Left kidney (tissue), 8 donors: ENCODE measurements around the gene PROX1. TPM values are rescaled to one million over a fixed set of nuclear protein-coding genes. Genes with fewer than 3 reads are reported as not detected.

Experiments
- DNase-seq: peaks from one replicate; pipeline ENCODE4 v3.0.0-alpha.2; 2013
- long read RNA-seq, 8 donors: transcript quantifications; one replicate each; lab custom pipeline, GENCODE V29; 2026
- polyA plus RNA-seq: library from polyadenylated mRNA; unstranded; fragments of 120-200 nt; gene quantifications from one replicate; pipeline ENCODE4 v1.2.1, GENCODE V29; 2013; ENCODE audit not compliant: insufficient read length

The PROX1 gene
- polyA plus RNA-seq: 8.5 TPM
- long read RNA-seq, donor 1: 0 reads
- long read RNA-seq, donor 2: 0 reads
- long read RNA-seq, donor 3: 0 reads
- long read RNA-seq, donor 4: 0 reads
- long read RNA-seq, donor 5: 0 reads
- long read RNA-seq, donor 6: 0 reads
- long read RNA-seq, donor 7: 0 reads
- long read RNA-seq, donor 8: 0 reads

- DNase-seq: peak; percentile 89
Observed at GRCh38 chr1:213987927-213988506, at the start of gene PROX1. Gene PROX1 (plus strand): TSS chr1:213987973. CDS start chr1:213996536, 8,563 bp downstream.

GRCh38 chr1:213938776-213939175 lies 49.0 kb upstream of the PROX1 start:
- no peak for DNase-seq

GRCh38 chr1:213939888-213940287 lies 47.9 kb upstream of the PROX1 start:
- DNase-seq: no peak

- no peak for DNase-seq
Observed at GRCh38 chr1:213940947-213941346, 46.8 kb upstream of the PROX1 start.

- DNase-seq: no peak
Observed at GRCh38 chr1:213942061-213942460, 45.7 kb upstream of the PROX1 start.

- no peak for DNase-seq
Observed at GRCh38 chr1:213947200-213947801, 40.5 kb upstream of the PROX1 start.

GRCh38 chr1:213951876-213952275 lies 35.9 kb upstream of the PROX1 start:
- no peak for DNase-seq

- no peak for DNase-seq
Observed at GRCh38 chr1:213953806-213954205, 34.0 kb upstream of the PROX1 start.

- DNase-seq: no peak
Observed at GRCh38 chr1:213956295-213956770, 31.4 kb upstream of the PROX1 start.

GRCh38 chr1:213958346-213958745 lies 29.4 kb upstream of the PROX1 start:
- no peak for DNase-seq

GRCh38 chr1:213960963-213961362 lies 26.8 kb upstream of the PROX1 start:
- DNase-seq: no peak

- no peak for DNase-seq
Observed at GRCh38 chr1:213962508-213962907, 25.3 kb upstream of the PROX1 start.

- DNase-seq: no peak
Observed at GRCh38 chr1:213966122-213966521, 21.7 kb upstream of the PROX1 start.

GRCh38 chr1:213968146-213968825 lies 19.5 kb upstream of the PROX1 start:
- DNase-seq: no peak

GRCh38 chr1:213969958-213970555 lies 17.7 kb upstream of the PROX1 start:
- DNase-seq: no peak

GRCh38 chr1:213972141-213972540 lies 15.6 kb upstream of the PROX1 start:
- DNase-seq: no peak

GRCh38 chr1:213973129-213973528 lies 14.6 kb upstream of the PROX1 start:
- no peak for DNase-seq

- no peak for DNase-seq
Observed at GRCh38 chr1:213976665-213977485, 10.9 kb upstream of the PROX1 start.

GRCh38 chr1:213977486-213977842 lies 10.3 kb upstream of the PROX1 start:
- DNase-seq: no peak

- DNase-seq: no peak
Observed at GRCh38 chr1:213977909-213978308, 9.9 kb upstream of the PROX1 start.

GRCh38 chr1:213979751-213980586 lies 7.8 kb upstream of the PROX1 start:
- no peak for DNase-seq
